Mucosa of descending colon (tissue), 3 donors: ENCODE data around the gene OTOP2. TPM values are rescaled to one million over a fixed set of nuclear protein-coding genes. Genes with fewer than 3 reads are reported as not detected.
"Not testable (repeated sequence)": the region's sequence is repeated elsewhere in the genome, so short reads cannot be mapped to it uniquely, and the experiment has no call there.

Source experiments
- ATAC-seq: fragments of 200-7000 bp; cut with Tn5 transposase; one replicate; pipeline ENCODE4 v1.9.1; 2020; ENCODE audit warnings: mild to moderate bottlenecking, moderate library complexity
- DNase-seq, 3 donors: peaks; one replicate each; pipeline ENCODE4 v3.0.0-alpha.2; 2020
- H3K36me3 ChIP-seq: fragments of 200-600 bp; one replicate; pipeline ENCODE4 v1.8.0; 2021; ENCODE audit warnings: low read depth, mild to moderate bottlenecking
- H3K4me1 ChIP-seq: fragments of 200-600 bp; one replicate; pipeline ENCODE4 v1.8.0; 2021; ENCODE audit warnings: low read depth, mild to moderate bottlenecking
- H3K4me3 ChIP-seq: fragments of 200-600 bp; one replicate; pipeline ENCODE4 v1.8.0; 2021; ENCODE audit warnings: mild to moderate bottlenecking
- H3K9me3 ChIP-seq: fragments of 200-600 bp; one replicate; pipeline ENCODE4 v1.8.0; 2021; ENCODE audit warnings: mild to moderate bottlenecking
- CTCF ChIP-seq: fragments of 200-600 bp; IDR thresholded peaks from one replicate; pipeline ENCODE4 v1.8.0; 2022; ENCODE audit warnings: antibody characterized with exemption, mild to moderate bottlenecking
- intact Hi-C, 2 donors: fragments of 100-400 bp; cut with DNase I in 1 of 2; cut with micrococcal nuclease in 1 of 2; formaldehyde crosslinking; loops; one replicate each; pipeline versions ENCODE4 v1.11.0 to v1.11.1; 2022; cut with DNase I, micrococcal nuclease
- total RNA-seq, 3 donors: library from RNA; stranded (reverse); fragmentation: NEBNext Ultra II Directional in 2 of 3; extraction: Animal tissue kit (Norgen Biotek cat#: 25700) in 2 of 3; gene quantifications; one replicate each; pipeline versions ENCODE4 v1.2.1 to v1.2.4, GENCODE V29; 2021 to 2023
- donor health status: DM: no; HTN: no; CAD: no; lungs with moderate emphysema.
- donor health status: DM: no; HTN: no; CAD: no.
- donor health status: DM: no; HTN: yes; CAD: no.

Gene OTOP2
- total RNA-seq, 3 donors from 2014 or later: 15.3 to 135 (median 54.0) TPM

DNA sequence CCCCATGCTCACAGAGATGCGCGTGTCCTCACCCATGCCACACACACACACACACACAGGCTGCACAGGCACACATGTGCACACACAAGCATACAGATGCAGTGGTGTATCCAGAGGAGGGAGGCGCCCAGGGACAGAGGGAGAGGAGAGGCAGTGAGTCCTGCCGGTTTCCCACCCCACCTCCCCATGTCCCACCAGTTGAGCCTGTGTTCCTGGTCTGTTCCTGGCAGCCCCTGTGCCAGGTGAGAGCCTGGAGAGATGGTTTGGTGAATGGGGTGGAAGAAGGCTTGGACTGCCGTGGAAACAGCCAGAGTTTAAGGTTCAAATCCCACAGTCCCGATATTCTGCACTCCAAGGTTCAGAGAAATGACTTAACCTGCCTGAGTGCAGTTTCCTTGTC lies 20.4 kb upstream of the OTOP2 start:
- no peak for TF ChIP-seq CTCF
- no peak overlapping the region for H3K4me3 ChIP-seq
- no peaks in the 10 kb centered on the region for H3K36me3 ChIP-seq
- H3K9me3 ChIP-seq: no peaks in the 10 kb centered on the region
- H3K4me1 ChIP-seq: no peaks in the 10 kb centered on the region
- intact Hi-C loops: no loop called here
- ATAC-seq: no peak
- no peak for DNase-seq

GRCh38 chr17:74904687-74905409 lies 19.2 kb upstream of the OTOP2 start:
- intact Hi-C loops: no loop called here
- no peak for ATAC-seq
- TF ChIP-seq CTCF: no peak
- H3K4me3 ChIP-seq: no peak overlapping the region
- H3K4me1 ChIP-seq: no peaks in the 10 kb centered on the region
- no peaks in the 10 kb centered on the region for H3K36me3 ChIP-seq
- DNase-seq: no peak
- H3K9me3 ChIP-seq: no peaks in the 10 kb centered on the region

DNA sequence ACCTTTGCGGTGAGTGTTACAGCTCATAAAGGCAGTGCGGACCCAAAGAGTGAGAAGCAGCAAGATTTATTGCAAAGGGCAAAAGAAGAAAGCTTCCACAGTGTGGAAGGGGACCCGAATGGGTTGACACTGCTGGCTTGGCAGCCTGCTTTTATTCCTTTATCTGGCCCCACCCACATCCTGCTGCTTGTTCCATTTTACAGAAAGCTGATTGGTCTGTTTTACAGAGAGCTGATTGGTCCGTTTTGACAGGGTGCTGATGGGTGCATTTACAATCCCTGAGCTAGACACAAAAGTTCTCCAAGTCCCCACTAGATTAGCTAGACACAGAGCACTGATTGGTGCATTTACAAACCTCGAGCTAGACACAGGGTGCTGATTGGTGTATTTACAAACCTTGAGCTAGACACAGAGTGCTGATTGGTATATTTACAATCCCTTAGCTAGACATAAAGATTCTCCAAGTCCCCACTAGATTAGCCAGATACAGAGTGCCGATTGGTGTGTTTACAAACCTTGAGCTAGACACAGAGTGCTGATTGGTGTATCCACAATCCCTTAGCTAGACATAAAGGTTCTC lies 17.8 kb upstream of the OTOP2 start:
- H3K4me3 ChIP-seq, DNase-seq, H3K36me3 ChIP-seq, H3K4me1 ChIP-seq, ATAC-seq, H3K9me3 ChIP-seq, intact Hi-C loops: not testable (repeated sequence)

DNA sequence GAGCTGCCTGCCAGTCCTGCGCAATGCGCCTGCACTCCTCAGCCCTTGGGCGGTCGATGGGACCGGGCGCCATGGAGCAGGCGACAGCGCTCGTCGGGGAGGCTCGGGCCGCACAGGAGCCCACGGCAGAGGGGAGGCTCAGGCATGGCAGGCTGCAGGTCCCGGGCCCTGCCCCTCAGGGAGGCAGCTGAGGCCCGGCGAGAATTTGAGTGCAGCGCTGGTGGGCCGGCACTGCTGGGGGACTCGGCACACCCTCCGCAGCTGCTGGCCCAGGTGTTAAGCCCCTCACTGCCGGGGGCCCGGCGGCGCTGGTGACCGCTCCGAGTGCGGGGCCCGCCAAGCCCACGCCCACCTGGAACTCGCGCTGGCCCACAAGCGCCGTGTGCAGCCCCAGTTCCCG lies 17.1 kb upstream of the OTOP2 start:
- ATAC-seq (no peak), DNase-seq (no peak)
- intact Hi-C loops: no loop called here

DNA sequence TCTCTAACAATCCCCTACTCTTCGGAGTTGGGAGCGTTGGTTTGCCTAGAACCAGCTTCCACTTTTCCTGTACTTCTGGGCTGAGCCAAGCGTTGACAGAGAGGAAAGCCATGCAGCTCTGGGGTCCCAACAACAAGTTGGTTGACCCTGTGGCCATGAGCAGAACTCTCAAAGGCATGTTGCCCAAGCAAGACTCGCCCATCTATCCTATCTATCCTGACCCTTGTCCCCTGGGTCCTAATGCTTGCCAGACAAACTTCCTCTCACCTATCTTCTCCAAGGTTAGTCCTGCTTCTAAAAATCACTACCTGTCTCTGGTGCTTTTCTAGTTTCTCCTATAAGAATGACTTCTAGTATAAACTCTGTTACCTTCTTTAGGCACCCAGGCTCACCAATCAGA lies 15.0 kb upstream of the OTOP2 start:
- DNase-seq, H3K9me3 ChIP-seq, H3K36me3 ChIP-seq, H3K4me3 ChIP-seq, H3K4me1 ChIP-seq, intact Hi-C loops, ATAC-seq: not testable (repeated sequence)

More for the DNA sequence above, 17.1 kb upstream of the OTOP2 start:
- H3K9me3 ChIP-seq: no peaks in the 10 kb centered on the region
- no peaks in the 10 kb centered on the region for H3K4me1 ChIP-seq
- no peak for TF ChIP-seq CTCF
- H3K4me3 ChIP-seq: no peak overlapping the region
- H3K36me3 ChIP-seq: no peaks in the 10 kb centered on the region

- ATAC-seq, H3K9me3 ChIP-seq, DNase-seq, H3K36me3 ChIP-seq, H3K4me1 ChIP-seq, intact Hi-C loops, H3K4me3 ChIP-seq: not testable (repeated sequence)
These were observed 12.7 kb upstream of the OTOP2 start for GRCh38 chr17:74911423-74911822.

DNA sequence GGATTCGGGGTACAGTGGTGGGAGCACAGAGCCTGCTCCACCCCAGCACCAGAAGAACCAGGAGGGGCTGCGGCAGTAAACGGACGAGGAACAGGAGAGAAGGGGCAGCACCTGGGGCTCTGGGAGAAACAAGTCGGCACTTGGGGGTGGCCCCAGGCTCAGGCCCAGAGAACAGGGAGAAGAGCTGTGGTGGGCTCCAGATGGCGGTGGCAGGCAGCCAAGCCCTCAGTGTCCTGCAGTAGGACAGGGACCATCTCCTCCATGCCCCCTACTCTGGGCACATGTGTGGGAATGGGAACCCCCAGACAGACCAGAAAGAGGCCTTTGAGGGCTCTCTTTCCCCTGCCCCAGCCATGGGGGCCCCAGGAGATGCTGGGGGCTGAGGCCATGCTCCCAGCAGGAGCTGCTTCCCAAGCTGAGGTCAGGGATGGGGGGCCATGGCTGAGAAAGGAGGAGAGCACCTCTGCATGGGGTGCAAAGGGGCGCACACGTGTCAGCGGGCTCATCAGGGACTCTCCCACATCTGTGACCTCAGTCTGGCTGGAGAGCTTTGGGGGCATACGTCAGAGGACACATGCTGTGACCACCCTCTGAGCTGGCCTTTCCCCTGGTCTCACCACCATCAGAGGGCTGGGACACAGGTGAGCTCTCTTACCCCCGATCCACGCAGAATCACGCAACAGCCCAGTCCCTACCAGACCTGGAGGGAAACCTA lies 7.8 kb upstream of the OTOP2 start:
- no peak for TF ChIP-seq CTCF
- no peaks in the 10 kb centered on the region for H3K9me3 ChIP-seq
- no peak overlapping the region for H3K4me3 ChIP-seq
- ATAC-seq: no peak
- no peak for DNase-seq
- H3K36me3 ChIP-seq: no peaks in the 10 kb centered on the region
- H3K4me1 ChIP-seq: no peaks in the 10 kb centered on the region
- intact Hi-C loops: no loop called here
